Right forelimb (tissue), 1 donor: ENCODE measurements around the gene SPG11.
"Not testable (repeated sequence)": the region's sequence is repeated elsewhere in the genome, so short reads cannot be mapped to it uniquely, and the experiment has no call there.

ENCODE experiments used
- DNase-seq: peaks from one replicate; pipeline ENCODE4 v3.0.0-alpha.2; 2018

The SPG11 gene

DNA sequence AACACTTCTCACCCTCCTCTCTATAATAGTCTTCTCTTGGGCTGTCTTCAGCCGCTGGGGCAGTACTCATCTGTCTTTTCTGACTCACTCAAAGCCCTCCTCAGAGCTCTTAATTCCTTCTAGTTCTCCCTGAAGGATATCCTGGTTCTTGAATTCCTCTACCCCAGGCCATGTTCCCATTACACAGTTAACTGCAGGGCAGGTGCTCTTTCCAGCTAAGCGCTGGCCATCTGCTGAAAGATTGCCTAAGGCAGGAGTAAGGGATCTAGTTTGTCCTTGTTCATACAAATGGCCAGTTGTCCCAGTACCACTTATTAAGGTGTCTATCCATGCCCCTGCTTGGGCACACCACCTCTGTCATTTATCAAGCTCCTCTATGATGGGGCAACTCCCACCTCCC lies 10.2 kb upstream of the SPG11 start:
- DNase-seq, result no peak

DNA sequence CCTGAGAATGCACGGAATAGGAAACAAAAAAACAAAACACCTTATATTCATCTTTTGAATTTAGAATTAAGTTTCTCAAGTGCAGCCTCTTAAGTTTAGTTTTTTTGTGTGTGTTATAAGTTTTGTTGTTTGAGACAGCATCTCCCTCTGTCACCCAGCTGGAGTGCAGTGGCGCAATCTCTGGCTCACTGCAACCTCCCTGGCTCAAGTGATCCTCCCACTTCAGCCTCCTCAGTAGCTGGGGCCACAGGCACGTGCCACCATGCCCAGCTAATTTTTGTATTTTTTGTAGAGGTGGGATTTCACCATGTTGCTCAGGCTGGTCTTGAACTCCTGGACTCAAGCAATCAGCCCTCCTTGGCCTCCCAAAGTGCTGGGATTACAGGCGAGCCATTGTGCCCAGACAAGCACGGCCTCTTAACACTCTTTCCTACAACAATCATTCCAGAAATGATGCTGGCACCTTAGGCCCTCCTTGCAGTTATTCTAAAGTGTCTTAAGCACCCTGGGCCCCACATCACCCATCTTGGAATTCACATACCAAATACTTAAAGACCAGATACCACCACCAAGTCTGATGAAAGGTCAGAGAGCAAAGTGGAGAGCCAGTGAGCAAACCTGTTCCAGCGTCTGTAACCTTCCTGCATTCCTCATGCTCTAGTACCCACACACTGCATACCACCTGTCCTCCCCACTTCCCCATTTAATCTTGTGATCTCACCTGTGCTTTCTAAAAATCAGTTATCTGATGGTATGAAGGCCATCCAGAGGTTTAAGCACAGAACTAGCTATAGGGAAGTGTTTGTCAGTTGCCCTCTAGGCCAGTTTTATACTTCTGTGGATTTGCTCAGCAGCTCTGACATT lies 6.9 kb upstream of the SPG11 start:
- no peak for DNase-seq

GRCh38 chr15:44668921-44669320 lies 5.5 kb upstream of the SPG11 start:
- no peak for DNase-seq

DNA sequence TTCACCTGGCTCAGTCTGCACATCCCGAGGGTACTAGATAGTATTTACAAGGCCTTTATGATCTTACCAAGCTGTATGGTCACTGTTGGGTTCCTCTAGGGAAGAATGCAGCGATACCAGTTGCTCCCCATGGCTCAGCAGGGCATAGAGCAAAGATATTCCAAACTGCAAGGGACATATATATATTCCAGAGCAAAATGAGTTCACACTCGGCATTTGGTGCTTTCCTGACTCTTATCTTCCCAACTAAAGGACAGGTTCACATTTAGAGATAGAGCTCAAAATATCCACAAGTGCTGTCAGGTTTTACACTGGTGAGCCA lies 3.5 kb upstream of the SPG11 start:
- DNase-seq, result no peak

GRCh38 chr15:44666210-44667038 lies 3.0 kb upstream of the SPG11 start:
- no peak for DNase-seq

- no peak for DNase-seq
These were observed 718 bp downstream of the SPG11 start for GRCh38 chr15:44662478-44663409.

GRCh38 chr15:44661576-44661975 lies 1.9 kb downstream of the SPG11 start:
- DNase-seq, result no peak

- DNase-seq, result no peak
These were observed 4.4 kb downstream of the SPG11 start for GRCh38 chr15:44659056-44659455.

- no peak for DNase-seq
These were observed 6.1 kb downstream of the SPG11 start for GRCh38 chr15:44657378-44657777.

GRCh38 chr15:44656913-44657312 lies 6.5 kb downstream of the SPG11 start:
- DNase-seq, result no peak

DNA sequence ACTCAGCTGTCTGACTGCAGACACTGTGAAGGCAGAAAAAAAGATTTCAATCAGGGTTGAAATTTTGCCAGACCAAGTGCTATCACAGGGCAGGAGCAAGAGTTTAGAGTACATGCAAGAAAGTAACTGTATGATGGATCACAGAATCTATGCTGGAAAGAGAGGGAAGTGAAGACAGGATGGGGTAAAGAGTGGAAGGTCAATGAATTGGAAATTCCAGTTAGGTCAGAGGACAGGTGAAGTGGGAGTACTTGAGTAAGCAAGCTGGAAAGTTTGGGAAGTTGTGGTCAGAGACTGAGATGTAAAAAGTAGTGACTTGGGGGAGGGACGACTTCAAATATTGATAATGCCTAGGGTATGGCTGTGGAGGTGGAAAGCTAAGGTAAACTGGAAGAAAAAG lies 7.2 kb downstream of the SPG11 start:
- DNase-seq, result no peak

- DNase-seq, result no peak
These were observed 8.6 kb downstream of the SPG11 start for GRCh38 chr15:44654858-44655257.

DNA sequence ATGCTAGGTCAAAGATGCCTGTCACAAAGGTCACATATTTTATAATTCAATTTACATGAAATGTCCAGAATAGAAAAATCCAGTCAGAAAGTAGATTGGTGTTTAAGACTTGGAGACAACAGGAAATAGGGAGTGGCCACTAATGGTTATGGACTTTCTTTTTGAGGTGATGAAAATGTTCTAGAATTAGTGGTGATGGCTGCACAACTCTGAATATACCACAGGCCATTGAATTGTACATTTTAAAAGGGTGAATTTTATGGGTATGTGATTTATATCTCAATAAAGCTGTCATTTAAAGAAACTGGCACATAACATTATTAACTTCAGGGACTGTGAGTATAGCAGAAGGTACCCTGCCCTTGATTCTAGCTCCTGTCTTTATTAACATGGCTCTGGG lies 15.8 kb downstream of the SPG11 start:
- no peak for DNase-seq

- no peak for DNase-seq
These were observed 16.4 kb downstream of the SPG11 start for GRCh38 chr15:44647036-44647435.

GRCh38 chr15:44646460-44646859 lies 17.0 kb downstream of the SPG11 start:
- no peak for DNase-seq

DNA sequence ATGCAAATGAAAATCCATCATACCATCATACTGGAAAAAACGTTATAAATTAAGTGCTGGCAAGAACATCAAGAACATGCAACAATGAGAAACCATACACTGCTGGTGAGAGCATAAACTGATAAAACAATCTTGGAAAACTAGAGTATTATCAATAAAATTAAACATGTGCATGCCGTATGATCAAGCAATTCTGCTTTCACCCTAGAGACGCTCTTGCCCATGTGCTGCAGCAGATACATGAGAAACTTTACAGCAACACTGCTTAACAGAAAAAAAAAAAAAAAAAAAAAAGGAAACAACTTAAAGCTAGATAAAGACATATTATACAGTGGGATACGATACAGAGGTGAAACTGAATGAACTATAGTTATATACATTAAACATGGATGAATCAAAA lies 21.8 kb downstream of the SPG11 start:
- DNase-seq, result no peak

- DNase-seq, result no peak
These were observed 26.5 kb downstream of the SPG11 start for GRCh38 chr15:44636976-44637375.

GRCh38 chr15:44633603-44634002 lies 29.9 kb downstream of the SPG11 start:
- no peak for DNase-seq

GRCh38 chr15:44625286-44625685 lies 38.2 kb downstream of the SPG11 start:
- not testable (repeated sequence) for DNase-seq

DNA sequence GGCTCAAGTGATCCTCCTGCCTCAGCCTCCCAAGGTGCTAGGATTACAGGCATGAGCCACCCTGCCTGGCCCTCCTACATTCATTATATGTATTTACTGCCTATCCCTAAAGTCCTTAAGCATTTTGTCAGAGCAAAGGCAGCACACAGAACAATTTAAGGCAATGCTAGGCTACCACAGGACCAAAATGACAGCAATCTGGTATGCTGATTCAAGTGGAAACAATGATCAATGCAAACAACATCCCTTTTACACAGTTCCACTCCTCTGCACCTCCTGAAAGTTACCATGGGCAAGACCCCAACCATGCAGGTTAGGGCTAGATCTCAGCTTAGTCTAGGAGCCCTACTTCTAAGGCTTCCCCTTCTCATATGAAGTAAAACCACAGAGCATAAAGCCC lies 40.3 kb downstream of the SPG11 start:
- no peak for DNase-seq

DNA sequence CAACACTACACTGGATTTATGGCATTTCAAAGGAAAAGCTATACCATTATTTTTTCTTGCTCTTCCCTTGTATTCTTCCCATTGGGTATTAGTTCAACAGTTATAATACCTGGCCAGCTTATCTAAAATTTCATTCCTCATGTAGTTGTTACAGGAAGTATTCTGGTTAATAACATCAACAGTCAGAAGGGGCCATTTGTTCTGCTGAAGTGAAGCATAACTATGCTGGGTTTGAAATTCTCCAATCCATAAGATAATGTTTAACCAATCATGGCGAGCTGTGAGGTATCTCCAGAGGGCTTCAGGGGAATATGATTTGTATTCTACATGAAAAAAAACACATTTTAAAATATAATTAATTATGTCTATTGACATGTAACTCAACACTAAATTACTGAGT lies 43.4 kb downstream of the SPG11 start:
- DNase-seq, result no peak

GRCh38 chr15:44616974-44617373 lies 46.5 kb downstream of the SPG11 start:
- DNase-seq, result no peak

GRCh38 chr15:44606740-44607139 lies 56.7 kb downstream of the SPG11 start:
- no peak for DNase-seq
